SK-N-SH (cell line): Measurements from ENCODE around the gene TADA2A. TPM values are rescaled to one million over a fixed set of nuclear protein-coding genes. Genes with fewer than 3 reads are reported as not detected.
A peak's percentile ranks its signal among the peaks of the same experiment; 100 is the strongest.

Source experiments
- CTCF ChIA-PET: fragments of 300-600, 350-600 bp; formaldehyde crosslinking; extraction: SDS; loops from one replicate; lab custom pipeline; 2021; lab: Yijun Ruan, JAX
- POLR2A ChIA-PET: fragments of 350-600 bp; sonication (Branson Sonifier 250); formaldehyde crosslinking; extraction: SDS; loops from one replicate; lab custom pipeline; 2020; ENCODE audit warnings: antibody characterized with exemption, inconsistent platforms; lab: Yijun Ruan, JAX
- DNase-seq: peaks from one replicate; pipeline ENCODE4 v3.0.0; 2012
- H2AFZ ChIP-seq: fragments of 200-600 bp; sonication (generic); 2 replicates; pipeline ENCODE4 v1.8.1; 2016; ENCODE audit warnings: antibody characterized with exemption, mild to moderate bottlenecking, low read depth
- H3F3A ChIP-seq: fragments of 200-600 bp; sonication (generic); replicated peaks from 2 replicates; pipeline ENCODE3; 2016; ENCODE audit warnings: antibody characterized with exemption, mild to moderate bottlenecking; ENCODE audit not compliant: insufficient read depth
- H3K27ac ChIP-seq, 2 experiments: fragments of 200-500 bp in 1 of 2; fragments of 200-600 bp in 1 of 2; sonication (Bioruptor generic) in 1 of 2; sonication (generic), shearing (Covaris generic) in 1 of 2; 2 replicates each; pipeline versions ENCODE4 v1.5.1 to v1.6.1; 2014 to 2016; ENCODE audit warnings: low read depth in 2 of 2, inconsistent platforms in 1 of 2, low read length in 1 of 2, mild to moderate bottlenecking in 1 of 2, mixed read lengths in 1 of 2
- H3K27me3 ChIP-seq: fragments of 200-600 bp; sonication (generic), shearing (Covaris generic); 2 replicates; pipeline ENCODE4 v1.6.1; 2016; ENCODE audit warnings: mixed run types; ENCODE audit not compliant: insufficient read depth
- H3K36me3 ChIP-seq, 2 experiments: fragments of 200-500 bp in 1 of 2; fragments of 200-600 bp in 1 of 2; sonication (Bioruptor generic) in 1 of 2; sonication (generic) in 1 of 2; replicated peaks in 1 of 2; 2 replicates each; pipeline versions ENCODE3 to v1.5.1; 2014 to 2016; ENCODE audit warnings: low read length in 1 of 2, mild to moderate bottlenecking in 1 of 2; ENCODE audit not compliant: insufficient read depth in 2 of 2, control insufficient read depth in 1 of 2
- H3K4me1 ChIP-seq, 2 experiments: fragments of 200-500 bp in 1 of 2; fragments of 200-600 bp in 1 of 2; sonication (Bioruptor generic) in 1 of 2; sonication (generic), shearing (Covaris generic) in 1 of 2; 2 replicates each; pipeline versions ENCODE4 v1.5.1 to v1.6.1; 2014 to 2016; ENCODE audit warnings: low read depth in 1 of 2, low read length in 1 of 2, mixed run types in 1 of 2; ENCODE audit not compliant: insufficient read depth in 2 of 2, control insufficient read depth in 1 of 2
- H3K4me2 ChIP-seq: fragments of 200-600 bp; sonication (generic), shearing (Covaris generic); 2 replicates; pipeline ENCODE4 v1.6.1; 2017; ENCODE audit warnings: mixed run types
- H3K4me3 ChIP-seq, 2 experiments: fragments of 200-500 bp in 1 of 2; fragments of 200-600 bp in 1 of 2; sonication (Bioruptor generic) in 1 of 2; sonication (generic), shearing (Covaris generic) in 1 of 2; 2 replicates each; pipeline versions ENCODE4 v1.5.1 to v1.8.1; 2014 to 2016; ENCODE audit warnings: low read depth in 2 of 2, inconsistent platforms in 1 of 2, low read length in 1 of 2, mild to moderate bottlenecking in 1 of 2, mixed read lengths in 1 of 2, moderate library complexity in 1 of 2
- H3K79me2 ChIP-seq: fragments of 200-600 bp; sonication (generic); 2 replicates; pipeline ENCODE4 v1.8.1; 2017; ENCODE audit warnings: mild to moderate bottlenecking; ENCODE audit not compliant: insufficient read depth
- H3K9ac ChIP-seq: fragments of 200-600 bp; sonication (generic); 2 replicates; pipeline ENCODE4 v1.6.1; 2017; ENCODE audit warnings: mixed run types
- H3K9me2 ChIP-seq: fragments of 200-600 bp; sonication (generic); 2 replicates; pipeline ENCODE4 v1.6.1; 2017; ENCODE audit warnings: mixed run types
- H3K9me3 ChIP-seq: fragments of 200-600 bp; sonication (generic); 2 replicates; pipeline ENCODE4 v1.6.1; 2017; ENCODE audit warnings: mixed run types, mild to moderate bottlenecking, moderate library complexity
- H4K20me1 ChIP-seq: fragments of 200-600 bp; sonication (generic); 2 replicates; pipeline ENCODE4 v1.6.1; 2017; ENCODE audit warnings: mild to moderate bottlenecking, mixed run types; ENCODE audit not compliant: insufficient read depth
- ELF1 ChIP-seq: IDR thresholded peaks from 2 replicates; pipeline ENCODE4 v1.4.0; 2012
- EZH2phosphoT487 ChIP-seq: fragments of 200-600 bp; sonication (generic); IDR thresholded peaks from 2 replicates; pipeline ENCODE4 v1.6.1; 2017; ENCODE audit warnings: low read depth, mixed run types, mild to moderate bottlenecking, antibody characterized with exemption, moderate library complexity, borderline replicate concordance
- FOXM1 ChIP-seq: IDR thresholded peaks from 2 replicates; pipeline ENCODE4 v1.4.0; 2012; ENCODE audit warnings: low read depth, mild to moderate bottlenecking
- GABPA ChIP-seq: IDR thresholded peaks from 2 replicates; pipeline ENCODE4 v1.4.0; 2012; ENCODE audit warnings: low read depth, mild to moderate bottlenecking
- MEF2A ChIP-seq: IDR thresholded peaks from 2 replicates; pipeline ENCODE4 v1.4.0; 2012; ENCODE audit warnings: low read depth, borderline replicate concordance
- MXI1 ChIP-seq: IDR thresholded peaks from 2 replicates; pipeline ENCODE4 v1.6.1; 2012; ENCODE audit warnings: mild to moderate bottlenecking, low read depth, low read length, improper control_type of control experiment
- NFIC ChIP-seq: IDR thresholded peaks from 2 replicates; pipeline ENCODE4 v1.4.0; 2012; ENCODE audit warnings: borderline replicate concordance
- POLR2AphosphoS5 ChIP-seq: IDR thresholded peaks from 2 replicates; pipeline ENCODE4 v1.6.1; 2012; ENCODE audit warnings: low read depth, low read length
- RXRA ChIP-seq: IDR thresholded peaks from 2 replicates; pipeline ENCODE4 v1.4.0; 2012; ENCODE audit warnings: low read depth, mild to moderate bottlenecking, borderline replicate concordance
- SIN3A ChIP-seq: IDR thresholded peaks from 2 replicates; pipeline ENCODE4 v1.6.1; 2012; ENCODE audit warnings: low read depth, mild to moderate bottlenecking, low read length, moderate library complexity, borderline replicate concordance
- TAF1 ChIP-seq: IDR thresholded peaks from 2 replicates; pipeline ENCODE4 v1.6.1; 2012; ENCODE audit warnings: low read depth, mild to moderate bottlenecking, low read length, moderate library complexity, borderline replicate concordance
- TCF12 ChIP-seq: IDR thresholded peaks from 2 replicates; pipeline ENCODE4 v1.4.0; 2012
- TEAD4 ChIP-seq: IDR thresholded peaks from 2 replicates; pipeline ENCODE4 v1.4.0; 2012; ENCODE audit warnings: mild to moderate bottlenecking, borderline replicate concordance; ENCODE audit not compliant: insufficient read depth
- YY1 ChIP-seq: IDR thresholded peaks from 2 replicates; pipeline ENCODE4 v1.4.0; 2012; ENCODE audit warnings: low read depth, mild to moderate bottlenecking
- WGBS: methylation state at CpG from one replicate; pipeline ENCODE4 v1.1.6; 2017; ENCODE audit warnings: low lambda C conversion rate; 5-methylcytosine and 5-hydroxymethylcytosine counted together
- polyA plus RNA-seq, 3 experiments: library from polyadenylated mRNA; depleted of rRNA; stranded (reverse); fragments of >200 nt; gene quantifications; 2 replicates each; pipeline ENCODE4 v1.2.3, GENCODE V29; 2012
- TF ChIP-seq, protein P1 (sequence below): IDR thresholded peaks from 2 replicates; pipeline ENCODE4 v1.4.0; 2012; ENCODE audit warnings: low read depth, borderline replicate concordance
- TF ChIP-seq, protein P2 (sequence below): fragments of 150-350 bp; IDR thresholded peaks from 2 replicates; pipeline ENCODE4 v1.6.1; 2016; ENCODE audit warnings: mild to moderate bottlenecking, low read depth, low read length
- TF ChIP-seq, protein P3 (sequence below): IDR thresholded peaks from 2 replicates; pipeline ENCODE4 v1.4.0; 2012; ENCODE audit warnings: low read depth
- TF ChIP-seq, protein P4 (sequence below): fragments of 200-600 bp; sonication (generic); IDR thresholded peaks from 2 replicates; pipeline ENCODE4 v1.6.1; 2017; ENCODE audit warnings: antibody characterized with exemption, mild to moderate bottlenecking, moderate library complexity
- TF ChIP-seq, protein P5 (sequence below): IDR thresholded peaks from 2 replicates; pipeline ENCODE4 v1.6.1; 2012; ENCODE audit warnings: mild to moderate bottlenecking, low read depth, low read length, moderate library complexity

The TADA2A gene
- polyA plus RNA-seq, 1 of the 3 experiments (the other 2 are of a cell fraction) = 9.7 TPM

DNA sequence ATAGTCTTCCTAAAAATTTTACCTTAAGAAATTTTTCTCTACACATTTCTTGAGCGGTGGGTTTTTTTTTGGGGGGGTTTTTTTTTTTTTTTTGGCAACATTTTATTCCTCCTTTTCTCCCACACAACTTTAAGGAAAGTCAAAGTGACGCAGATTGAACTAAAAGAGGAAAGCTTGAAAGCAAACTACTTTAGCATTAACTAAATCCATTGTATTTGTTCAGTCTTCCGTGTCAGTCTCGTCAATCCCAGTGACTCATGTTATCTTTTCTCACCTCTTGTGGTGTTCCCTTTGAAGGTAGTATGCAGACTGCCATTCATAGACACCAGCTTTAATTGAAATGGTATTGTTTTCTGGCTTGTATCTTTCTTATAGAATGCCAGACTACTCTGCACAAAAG is 39.3 kb downstream of the TADA2A start:
- no peaks in the 10 kb centered on the region for H3K27me3 ChIP-seq
- CTCF ChIA-PET = no interaction called here
- 76% methylated on average over 4 of the region's 4 CpGs for WGBS
- no peak overlapping the region for H2AFZ ChIP-seq
- H3K4me2 ChIP-seq = no peak overlapping the region
- H3K27ac ChIP-seq = no peak overlapping the region
- no peaks in the 10 kb centered on the region for H3K9me2 ChIP-seq
- POLR2A ChIA-PET = interaction anchor here (0.5 kb wide), 1 partner anchor 14 kb away, joined by 3 read pairs; no protein-coding TSS in a partner anchor
- H3K4me3 ChIP-seq = no peak overlapping the region
- H4K20me1 ChIP-seq = no peaks in the 10 kb centered on the region; the same call in 1 of the 2 replicates
- no peak for TF ChIP-seq SIN3A
- H3K4me1 ChIP-seq = peaks cover 0 to 16% of the 10 kb centered on the region in 2 experiments; a peak in 1 of 4 replicates
- H3K36me3 ChIP-seq = peaks cover 26 to 28% of the 10 kb centered on the region in 2 experiments
- H3K9ac ChIP-seq = no peak overlapping the region
- no peak for DNase-seq
- 0 out of 2 replicates have a peak, but pooled peaks cover 9% of the 10 kb centered on the region for H3K79me2 ChIP-seq
- H3K9me3 ChIP-seq = no peaks in the 10 kb centered on the region
- H3F3A ChIP-seq = peaks cover 12% of the 10 kb centered on the region

DNA sequence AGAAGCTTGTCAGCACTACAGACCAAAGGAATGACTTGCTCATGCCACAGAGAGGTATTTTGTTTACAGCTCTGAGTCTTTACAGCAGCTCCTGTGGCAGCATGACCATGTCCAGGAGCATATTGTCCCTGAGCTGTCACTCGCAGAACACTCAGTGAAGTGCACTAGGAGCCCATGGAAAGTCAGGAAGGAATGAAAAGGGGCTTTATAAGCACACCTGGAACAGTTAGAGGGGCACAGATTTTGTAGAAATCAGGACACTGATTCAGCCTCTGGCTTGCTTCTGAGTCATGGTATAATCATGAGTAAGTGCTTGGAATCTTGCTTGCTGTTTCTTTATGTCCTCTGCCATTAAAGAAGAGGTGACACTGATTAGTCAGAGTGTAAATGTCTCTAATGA is 41.0 kb downstream of the TADA2A start:
- Histone ChIP-seq H3K4me2 (peak overlapping the region; percentile 31; the same call in 1 of the 2 replicates), H3K4me3 (no peak overlapping the region), H3K27me3 (no peaks in the 10 kb centered on the region), H3K9me3 (no peaks in the 10 kb centered on the region), H3K9ac (no peak overlapping the region), H3K4me1 (peaks cover 0 to 18% of the 10 kb centered on the region in 2 experiments; a peak in 1 of 4 replicates), H4K20me1 (no peaks in the 10 kb centered on the region; the same call in 1 of the 2 replicates), H3K79me2 (0 out of 2 replicates have a peak, but pooled peaks cover 9% of the 10 kb centered on the region), H3K9me2 (no peaks in the 10 kb centered on the region), H2AFZ (no peak overlapping the region), H3K27ac (peak overlapping the region in 1 of 2 experiments; percentile 56; a peak in 2 of 4 replicates), H3F3A (peaks cover 15% of the 10 kb centered on the region), H3K36me3 (peaks cover 12 to 26% of the 10 kb centered on the region in 2 experiments)
- WGBS = 80% methylated on average over 1 of the region's 1 CpG
- no peak for DNase-seq
- ChIA-PET CTCF (interaction anchor here (0.8 kb wide), 1 partner anchor 74 kb away, joined by 3 read pairs; no protein-coding TSS in a partner anchor), POLR2A (no interaction called here)
- TF ChIP-seq, protein P1, sequence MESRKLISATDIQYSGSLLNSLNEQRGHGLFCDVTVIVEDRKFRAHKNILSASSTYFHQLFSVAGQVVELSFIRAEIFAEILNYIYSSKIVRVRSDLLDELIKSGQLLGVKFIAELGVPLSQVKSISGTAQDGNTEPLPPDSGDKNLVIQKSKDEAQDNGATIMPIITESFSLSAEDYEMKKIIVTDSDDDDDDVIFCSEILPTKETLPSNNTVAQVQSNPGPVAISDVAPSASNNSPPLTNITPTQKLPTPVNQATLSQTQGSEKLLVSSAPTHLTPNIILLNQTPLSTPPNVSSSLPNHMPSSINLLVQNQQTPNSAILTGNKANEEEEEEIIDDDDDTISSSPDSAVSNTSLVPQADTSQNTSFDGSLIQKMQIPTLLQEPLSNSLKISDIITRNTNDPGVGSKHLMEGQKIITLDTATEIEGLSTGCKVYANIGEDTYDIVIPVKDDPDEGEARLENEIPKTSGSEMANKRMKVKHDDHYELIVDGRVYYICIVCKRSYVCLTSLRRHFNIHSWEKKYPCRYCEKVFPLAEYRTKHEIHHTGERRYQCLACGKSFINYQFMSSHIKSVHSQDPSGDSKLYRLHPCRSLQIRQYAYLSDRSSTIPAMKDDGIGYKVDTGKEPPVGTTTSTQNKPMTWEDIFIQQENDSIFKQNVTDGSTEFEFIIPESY = no peak
- TF ChIP-seq, protein P2, sequence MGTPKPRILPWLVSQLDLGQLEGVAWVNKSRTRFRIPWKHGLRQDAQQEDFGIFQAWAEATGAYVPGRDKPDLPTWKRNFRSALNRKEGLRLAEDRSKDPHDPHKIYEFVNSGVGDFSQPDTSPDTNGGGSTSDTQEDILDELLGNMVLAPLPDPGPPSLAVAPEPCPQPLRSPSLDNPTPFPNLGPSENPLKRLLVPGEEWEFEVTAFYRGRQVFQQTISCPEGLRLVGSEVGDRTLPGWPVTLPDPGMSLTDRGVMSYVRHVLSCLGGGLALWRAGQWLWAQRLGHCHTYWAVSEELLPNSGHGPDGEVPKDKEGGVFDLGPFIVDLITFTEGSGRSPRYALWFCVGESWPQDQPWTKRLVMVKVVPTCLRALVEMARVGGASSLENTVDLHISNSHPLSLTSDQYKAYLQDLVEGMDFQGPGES = no peak
- TF ChIP-seq TAF1 (no peak), FOXM1 (no peak), MEF2A (no peak), ELF1 (no peak), TCF12 (peak; percentile 51; the same call in 1 of the 2 replicates), EZH2phosphoT487 (no peak), MXI1 (no peak), TEAD4 (no peak), POLR2AphosphoS5 (no peak), YY1 (no peak), RXRA (no peak), NFIC (no peak), GABPA (no peak), SIN3A (no peak)
- TF ChIP-seq, protein P3, sequence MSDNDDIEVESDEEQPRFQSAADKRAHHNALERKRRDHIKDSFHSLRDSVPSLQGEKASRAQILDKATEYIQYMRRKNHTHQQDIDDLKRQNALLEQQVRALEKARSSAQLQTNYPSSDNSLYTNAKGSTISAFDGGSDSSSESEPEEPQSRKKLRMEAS = no peak
- TF ChIP-seq, protein P4, sequence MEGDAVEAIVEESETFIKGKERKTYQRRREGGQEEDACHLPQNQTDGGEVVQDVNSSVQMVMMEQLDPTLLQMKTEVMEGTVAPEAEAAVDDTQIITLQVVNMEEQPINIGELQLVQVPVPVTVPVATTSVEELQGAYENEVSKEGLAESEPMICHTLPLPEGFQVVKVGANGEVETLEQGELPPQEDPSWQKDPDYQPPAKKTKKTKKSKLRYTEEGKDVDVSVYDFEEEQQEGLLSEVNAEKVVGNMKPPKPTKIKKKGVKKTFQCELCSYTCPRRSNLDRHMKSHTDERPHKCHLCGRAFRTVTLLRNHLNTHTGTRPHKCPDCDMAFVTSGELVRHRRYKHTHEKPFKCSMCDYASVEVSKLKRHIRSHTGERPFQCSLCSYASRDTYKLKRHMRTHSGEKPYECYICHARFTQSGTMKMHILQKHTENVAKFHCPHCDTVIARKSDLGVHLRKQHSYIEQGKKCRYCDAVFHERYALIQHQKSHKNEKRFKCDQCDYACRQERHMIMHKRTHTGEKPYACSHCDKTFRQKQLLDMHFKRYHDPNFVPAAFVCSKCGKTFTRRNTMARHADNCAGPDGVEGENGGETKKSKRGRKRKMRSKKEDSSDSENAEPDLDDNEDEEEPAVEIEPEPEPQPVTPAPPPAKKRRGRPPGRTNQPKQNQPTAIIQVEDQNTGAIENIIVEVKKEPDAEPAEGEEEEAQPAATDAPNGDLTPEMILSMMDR = no peak
- TF ChIP-seq, protein P5, sequence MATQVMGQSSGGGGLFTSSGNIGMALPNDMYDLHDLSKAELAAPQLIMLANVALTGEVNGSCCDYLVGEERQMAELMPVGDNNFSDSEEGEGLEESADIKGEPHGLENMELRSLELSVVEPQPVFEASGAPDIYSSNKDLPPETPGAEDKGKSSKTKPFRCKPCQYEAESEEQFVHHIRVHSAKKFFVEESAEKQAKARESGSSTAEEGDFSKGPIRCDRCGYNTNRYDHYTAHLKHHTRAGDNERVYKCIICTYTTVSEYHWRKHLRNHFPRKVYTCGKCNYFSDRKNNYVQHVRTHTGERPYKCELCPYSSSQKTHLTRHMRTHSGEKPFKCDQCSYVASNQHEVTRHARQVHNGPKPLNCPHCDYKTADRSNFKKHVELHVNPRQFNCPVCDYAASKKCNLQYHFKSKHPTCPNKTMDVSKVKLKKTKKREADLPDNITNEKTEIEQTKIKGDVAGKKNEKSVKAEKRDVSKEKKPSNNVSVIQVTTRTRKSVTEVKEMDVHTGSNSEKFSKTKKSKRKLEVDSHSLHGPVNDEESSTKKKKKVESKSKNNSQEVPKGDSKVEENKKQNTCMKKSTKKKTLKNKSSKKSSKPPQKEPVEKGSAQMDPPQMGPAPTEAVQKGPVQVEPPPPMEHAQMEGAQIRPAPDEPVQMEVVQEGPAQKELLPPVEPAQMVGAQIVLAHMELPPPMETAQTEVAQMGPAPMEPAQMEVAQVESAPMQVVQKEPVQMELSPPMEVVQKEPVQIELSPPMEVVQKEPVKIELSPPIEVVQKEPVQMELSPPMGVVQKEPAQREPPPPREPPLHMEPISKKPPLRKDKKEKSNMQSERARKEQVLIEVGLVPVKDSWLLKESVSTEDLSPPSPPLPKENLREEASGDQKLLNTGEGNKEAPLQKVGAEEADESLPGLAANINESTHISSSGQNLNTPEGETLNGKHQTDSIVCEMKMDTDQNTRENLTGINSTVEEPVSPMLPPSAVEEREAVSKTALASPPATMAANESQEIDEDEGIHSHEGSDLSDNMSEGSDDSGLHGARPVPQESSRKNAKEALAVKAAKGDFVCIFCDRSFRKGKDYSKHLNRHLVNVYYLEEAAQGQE = no peak
